IPS-NIHi7 (cell line): ENCODE data around the gene ZNF622.

ENCODE experiments used
- DNase-seq: peaks from one replicate; pipeline ENCODE4 v3.0.0; 2012; ENCODE audit warnings: mixed read lengths; ENCODE audit errors: extremely low spot score

ZNF622 gene, protein sequence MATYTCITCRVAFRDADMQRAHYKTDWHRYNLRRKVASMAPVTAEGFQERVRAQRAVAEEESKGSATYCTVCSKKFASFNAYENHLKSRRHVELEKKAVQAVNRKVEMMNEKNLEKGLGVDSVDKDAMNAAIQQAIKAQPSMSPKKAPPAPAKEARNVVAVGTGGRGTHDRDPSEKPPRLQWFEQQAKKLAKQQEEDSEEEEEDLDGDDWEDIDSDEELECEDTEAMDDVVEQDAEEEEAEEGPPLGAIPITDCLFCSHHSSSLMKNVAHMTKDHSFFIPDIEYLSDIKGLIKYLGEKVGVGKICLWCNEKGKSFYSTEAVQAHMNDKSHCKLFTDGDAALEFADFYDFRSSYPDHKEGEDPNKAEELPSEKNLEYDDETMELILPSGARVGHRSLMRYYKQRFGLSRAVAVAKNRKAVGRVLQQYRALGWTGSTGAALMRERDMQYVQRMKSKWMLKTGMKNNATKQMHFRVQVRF

DNA sequence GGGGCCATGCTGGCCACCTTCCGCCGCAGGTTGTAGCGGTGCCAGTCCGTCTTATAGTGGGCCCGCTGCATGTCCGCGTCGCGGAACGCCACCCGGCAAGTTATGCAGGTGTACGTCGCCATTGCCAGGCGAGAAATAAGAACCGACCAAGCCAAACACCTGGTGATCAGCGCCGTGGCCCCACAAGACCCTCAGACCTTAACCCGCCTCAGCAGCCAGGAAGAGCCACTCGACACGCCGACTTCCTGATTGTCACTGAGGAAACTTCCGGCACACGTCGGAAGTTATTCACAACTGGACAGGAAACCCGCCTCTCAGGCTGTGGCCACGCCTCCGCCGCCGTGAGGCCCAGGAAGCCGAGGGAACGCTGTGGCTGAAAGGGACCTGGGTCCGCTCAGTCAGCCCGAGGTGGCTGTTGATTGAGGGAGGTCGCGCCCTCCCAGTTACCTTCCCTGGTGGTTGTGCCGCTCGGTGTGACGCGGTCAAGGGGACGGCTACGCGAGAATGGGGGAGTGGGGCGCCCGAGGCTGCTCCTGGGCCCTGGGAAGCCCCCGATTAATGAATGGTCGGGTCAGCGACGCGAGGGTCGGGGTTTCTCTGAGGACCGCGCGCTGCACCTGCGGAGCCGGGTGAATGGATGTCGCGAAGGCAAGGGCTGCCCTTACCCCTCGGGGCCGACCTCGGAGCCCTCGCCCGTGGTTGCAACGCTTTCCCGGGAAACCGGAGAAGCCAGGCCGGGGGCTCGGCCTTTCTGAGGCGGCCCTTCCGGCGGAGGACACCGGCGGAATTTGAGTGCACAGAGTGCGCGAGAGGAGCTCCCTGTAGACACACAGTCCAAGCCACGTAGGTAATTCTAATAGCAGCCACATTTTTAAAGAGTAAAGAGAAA, at the start of gene ZNF622:
TSS of gene ZNF622 (minus strand) at position 257 of the 889 bp plus-strand sequence. CDS start at position 122, 135 bp downstream.
- DNase-seq = peak; percentile 90

DNA sequence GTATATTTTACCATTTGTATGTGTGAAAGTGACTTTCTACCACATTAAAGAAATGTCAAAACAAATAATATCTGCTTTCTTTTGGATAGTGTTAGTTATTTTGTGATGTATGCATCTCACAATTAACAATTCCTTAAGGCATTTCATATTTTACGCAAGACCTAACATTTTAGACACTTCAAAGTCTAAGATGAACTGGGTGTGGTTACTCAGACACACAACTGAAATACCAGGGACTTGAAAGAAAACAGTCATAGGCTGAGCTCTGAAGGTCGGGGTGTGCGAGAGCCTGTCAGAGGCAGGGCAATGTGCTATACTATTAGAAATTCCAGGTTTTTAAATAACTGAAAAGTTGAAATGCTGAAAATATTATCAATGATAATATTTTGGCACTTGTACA, 44.5 kb upstream of the ZNF622 start:
- DNase-seq = no peak

DNA sequence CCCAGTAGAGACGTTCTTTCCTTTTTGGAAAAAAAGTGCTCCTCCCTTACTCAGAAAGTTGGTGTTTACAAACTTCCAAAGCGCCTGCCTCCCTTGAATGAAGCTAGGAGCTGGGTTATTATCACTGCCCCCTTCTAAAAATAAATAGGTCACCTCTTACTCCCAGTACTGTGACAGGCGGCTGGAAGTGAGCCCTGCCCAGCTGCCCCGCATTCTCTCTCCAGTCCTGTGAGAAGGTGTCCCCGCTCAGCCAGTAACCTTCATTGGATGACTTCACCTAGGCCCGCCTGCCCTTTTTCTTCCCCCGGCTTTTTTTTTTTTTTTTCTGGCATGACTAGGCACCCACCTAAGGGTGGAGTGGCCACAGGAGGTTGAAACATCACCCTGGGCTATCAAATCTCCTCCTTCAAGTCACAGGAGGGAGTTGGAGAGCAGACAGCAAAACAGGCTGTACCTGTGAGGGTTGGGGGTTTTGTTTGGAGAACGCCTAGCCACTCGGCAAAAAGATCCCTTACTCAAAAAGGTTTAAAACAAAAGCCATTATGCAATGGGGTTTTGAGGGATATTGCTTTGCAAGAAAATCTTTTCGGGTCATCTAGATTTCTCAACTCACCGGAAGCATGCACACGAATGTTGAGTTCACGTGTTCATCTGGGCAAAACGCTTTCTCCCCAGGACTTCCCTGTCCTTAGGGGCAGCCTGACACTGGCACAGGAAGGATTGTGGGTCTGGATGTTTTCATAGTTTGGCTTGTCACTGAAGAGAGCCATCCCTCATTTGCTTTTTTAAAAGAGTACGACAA, 43.3 kb upstream of the ZNF622 start:
- peak; percentile 63 for DNase-seq

DNA sequence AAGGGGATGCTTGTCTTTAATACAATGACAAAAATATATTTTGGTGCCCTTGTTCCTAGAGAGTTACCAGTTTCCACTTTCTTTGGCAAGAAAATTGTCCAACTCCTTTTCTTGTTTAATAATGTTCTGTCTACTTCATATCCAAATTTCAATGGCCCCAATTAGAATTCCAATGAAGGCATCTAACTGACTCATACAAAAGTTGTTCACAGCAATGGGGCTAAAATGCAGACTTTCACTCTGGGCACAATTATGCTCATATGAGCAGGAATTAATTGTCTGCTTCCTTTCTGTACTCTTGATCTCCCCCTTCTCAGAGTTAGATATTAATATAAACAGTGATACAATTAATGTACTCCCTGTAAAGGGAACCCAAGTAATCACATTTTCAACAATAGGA, 42.1 kb upstream of the ZNF622 start:
- no peak for DNase-seq

DNA sequence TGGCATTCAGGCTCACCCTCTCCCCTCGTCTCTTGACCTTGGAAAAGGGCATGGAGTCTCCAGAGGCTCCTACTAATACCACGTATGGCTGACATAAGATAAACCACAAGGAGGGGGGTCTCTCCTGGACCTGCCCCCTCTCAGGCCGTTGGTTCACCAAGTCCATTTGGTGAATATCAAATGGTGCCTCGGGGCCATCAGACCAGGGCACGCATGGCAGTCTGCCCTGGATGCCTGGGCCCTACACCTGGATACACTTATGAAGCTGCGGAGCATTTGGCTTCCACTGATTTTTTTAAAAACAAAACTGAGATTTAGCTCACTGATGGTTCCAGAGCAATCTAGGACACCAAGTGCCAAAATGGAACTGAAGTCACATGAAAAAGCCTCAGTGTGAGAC, 40.3 kb upstream of the ZNF622 start:
- no peak for DNase-seq

DNA sequence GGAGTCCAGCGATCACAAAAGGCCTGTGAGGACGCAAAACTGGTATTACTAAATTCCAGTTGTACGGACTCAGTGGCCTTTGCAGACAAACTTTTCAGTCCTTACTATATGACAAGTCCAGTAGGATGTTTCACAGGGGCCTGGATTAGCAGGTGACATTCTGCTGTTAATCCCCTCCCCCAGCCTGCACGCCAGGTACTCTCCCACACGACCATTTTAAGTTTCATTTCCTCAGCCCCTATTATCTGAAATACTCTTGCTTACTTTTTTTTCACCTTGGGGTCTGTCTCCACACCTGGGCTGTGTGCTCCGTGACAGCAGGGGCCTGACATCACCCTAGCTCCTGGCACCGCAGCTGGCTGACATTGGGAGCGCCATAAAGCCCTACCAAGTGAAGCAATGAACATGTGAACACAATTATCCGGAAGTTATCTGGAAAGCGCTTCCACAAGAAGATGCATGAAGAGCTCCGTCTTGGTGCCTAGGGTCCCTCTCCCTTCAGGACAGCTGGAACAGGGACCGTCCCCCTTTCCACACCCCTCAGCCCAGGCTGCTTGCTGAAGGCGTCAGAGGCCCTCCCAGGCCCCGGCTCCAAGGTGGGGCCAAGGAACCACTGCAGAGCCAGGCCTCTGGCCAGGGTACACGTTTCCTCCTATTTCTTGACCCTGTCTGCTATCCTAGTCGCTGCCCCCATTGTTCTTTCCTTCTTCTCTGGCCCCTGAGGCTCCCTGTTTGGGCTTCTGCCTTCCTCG, 39.7 kb upstream of the ZNF622 start:
- DNase-seq = no peak

DNA sequence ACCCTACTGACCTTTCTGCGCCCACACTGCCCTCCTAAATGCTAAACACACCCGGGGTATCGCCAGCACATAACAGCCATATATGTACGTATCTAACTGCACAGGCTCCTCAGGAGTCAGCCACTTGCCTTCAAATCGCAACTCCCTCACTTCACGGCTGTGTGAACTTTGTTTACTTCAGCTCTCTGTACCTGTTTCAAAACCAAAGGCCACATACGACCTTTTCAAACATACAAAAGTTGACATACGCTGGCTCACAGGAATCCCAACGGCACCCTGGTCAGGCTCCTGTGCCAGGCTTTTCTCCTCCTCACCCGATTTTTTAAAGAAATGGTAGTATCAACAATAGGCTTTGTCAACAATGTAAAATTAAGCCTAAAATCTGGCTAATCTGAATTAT, 39.0 kb upstream of the ZNF622 start:
- DNase-seq = no peak

DNA sequence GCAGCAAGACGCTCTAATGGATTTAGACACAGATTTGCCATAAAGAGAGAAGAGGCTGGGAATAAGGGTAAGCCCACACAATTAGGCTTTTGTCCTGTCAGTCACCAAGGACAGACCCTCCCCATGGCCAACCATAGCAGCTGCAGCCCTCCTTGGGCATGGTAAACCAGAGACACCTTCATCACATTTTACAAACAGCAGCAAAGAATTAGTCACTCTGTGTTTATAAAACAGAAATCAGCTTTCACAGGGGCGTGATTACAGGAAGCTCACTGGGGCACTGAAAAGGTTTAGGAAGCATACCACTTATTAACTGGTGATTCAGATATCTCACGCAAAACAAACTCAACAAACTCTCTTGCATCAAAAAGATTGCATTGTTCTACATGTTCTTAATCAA, 37.3 kb upstream of the ZNF622 start:
- DNase-seq = no peak

DNA sequence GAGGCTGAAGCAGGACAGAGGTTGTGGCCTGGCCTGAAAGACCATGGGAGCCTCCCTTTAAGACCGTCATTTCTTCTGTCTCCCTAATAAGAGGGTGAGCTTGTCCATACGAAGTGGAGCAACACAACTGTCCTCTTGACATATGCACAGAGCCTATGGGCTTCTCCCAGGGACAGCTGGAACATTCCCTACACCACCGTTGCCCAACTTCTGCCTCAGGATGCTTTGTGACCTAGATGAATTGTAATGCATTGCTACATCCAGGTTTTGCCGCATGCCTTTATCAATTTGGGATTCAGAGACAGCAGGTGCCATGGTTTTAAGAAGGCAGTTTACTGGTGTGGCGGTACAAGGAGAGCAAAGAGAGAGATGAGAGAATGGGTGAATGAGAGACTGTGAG, 34.4 kb upstream of the ZNF622 start:
- no peak for DNase-seq

DNA sequence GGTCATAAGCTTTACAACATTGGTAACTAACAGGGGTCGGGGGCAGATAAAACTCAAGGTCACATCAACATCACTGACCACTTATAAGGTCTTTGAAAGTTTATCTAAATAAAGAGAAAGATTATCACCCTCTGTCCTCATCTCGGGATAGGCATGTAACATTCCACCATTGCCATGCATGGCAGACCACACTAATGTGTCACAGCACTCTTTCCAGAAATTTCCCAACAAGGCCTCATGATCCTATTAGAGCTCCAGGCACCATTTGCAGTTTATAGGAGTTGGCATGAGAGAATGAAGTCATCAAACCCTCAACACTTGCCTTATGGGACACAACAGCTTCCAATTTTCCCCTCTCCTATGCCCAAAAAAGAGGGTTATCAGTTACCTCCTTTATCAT, 31.9 kb upstream of the ZNF622 start:
- DNase-seq = no peak

DNA sequence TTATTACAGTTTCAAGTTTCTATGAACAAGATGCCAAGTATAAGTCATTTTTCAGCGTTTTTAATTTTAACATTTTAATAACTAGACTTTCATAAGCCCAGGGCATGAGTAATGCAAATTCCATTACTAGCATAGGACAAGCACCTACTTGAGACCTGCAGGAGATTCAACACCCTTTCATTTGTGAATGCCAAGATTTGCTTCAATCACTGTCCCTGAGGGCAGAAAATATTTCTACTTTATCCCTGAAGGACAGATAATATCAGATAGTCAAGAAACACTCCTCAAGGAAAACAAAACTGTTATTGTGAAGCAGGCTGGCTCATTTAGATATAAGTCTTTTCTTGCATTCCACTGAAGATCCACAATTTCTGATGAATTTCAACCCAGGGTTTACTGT, 27.7 kb upstream of the ZNF622 start:
- DNase-seq = no peak

DNA sequence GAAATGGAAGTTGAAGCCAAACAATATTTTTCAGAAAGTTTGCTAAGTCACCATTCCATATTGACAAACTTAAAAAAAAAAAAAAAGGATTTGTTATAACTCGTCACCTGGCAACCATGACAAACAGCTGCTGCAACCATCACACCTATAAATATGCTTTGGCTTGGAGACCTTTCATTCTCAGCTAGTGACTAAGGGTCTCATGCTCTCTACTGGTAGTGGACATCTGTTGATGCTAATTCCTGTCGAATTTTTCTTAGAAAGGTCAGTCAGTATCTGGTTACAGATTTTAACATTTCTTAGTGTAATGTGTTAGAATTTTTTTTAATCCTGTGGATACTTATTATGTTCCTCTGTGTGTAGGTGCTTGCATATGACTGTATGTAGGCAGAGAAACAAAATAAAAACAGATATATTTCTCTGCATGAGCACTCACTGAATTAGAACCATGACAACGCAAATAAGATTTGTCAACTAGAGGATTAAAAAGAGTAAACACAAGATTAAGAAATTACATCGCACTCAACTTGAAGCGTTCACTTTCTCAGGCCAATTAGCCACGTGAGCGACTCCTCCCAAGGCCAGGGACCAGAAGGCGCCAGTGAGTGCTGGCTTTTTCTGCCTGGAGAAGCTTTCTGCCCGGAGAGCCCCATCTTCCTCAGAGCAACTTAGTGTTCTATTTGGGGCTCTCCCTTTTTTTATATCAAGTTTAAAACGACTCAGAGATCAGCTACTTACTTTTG, 27.0 kb upstream of the ZNF622 start:
- DNase-seq = no peak

DNA sequence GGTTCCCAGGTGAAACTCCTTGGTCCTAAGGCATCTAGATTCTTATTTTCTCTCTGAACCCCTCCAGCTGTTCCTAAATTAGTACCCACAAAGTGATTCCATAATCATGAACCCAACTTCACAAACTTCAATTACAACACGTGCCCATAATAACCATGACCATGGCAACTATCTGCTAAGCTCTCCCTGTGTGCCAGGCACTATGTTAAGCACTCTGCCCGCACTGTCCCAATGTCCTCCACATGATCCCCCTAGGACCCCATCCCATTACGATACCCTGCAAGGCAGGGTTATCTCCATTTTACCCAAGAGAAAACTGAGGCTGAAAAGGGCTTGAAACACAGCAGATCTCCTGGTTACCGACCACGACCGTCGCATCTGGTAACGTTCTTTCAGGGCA, 25.3 kb upstream of the ZNF622 start:
- no peak for DNase-seq

DNA sequence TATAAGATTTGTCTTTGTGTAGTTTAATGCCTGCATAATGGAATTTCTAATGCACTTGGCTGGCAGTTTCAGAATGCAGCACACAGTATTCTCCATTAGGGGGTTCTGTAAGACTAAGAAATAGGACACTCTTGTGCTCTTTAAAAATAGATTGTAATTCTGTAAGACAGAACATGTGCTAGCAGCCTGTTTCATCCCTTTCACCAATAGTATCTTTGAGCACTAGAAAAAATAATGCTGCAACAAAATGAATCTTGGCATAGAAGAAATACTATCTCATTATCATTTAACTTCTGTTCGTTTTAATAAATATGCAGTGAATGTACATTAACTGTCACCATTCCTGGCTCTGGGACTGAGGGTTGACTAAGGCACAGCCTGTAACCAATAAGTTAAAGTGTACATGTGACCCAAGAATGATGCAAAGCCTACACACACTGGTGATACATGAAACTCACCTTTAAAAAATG, 23.8 kb upstream of the ZNF622 start:
- DNase-seq = peak; percentile 48

DNA sequence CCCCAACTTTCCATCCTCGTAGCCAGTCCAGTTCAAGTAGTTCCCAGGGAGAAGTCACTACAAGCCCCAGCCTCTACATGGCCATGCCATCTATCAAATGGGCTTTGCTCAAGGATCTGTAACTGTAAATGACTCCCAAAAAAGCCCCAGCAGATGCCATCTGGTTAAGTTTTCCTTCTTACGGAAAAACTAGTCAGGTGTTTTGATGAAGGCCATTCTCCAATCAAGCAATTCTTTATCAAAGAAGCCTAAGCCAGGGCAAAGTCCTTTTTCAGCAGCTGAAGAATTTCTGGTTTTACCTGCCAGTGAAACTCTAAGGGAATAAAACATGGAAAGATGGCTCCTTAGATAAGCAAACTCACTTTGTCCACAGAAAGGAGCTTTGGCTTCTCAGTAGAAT, 21.9 kb upstream of the ZNF622 start:
- DNase-seq = no peak

DNA sequence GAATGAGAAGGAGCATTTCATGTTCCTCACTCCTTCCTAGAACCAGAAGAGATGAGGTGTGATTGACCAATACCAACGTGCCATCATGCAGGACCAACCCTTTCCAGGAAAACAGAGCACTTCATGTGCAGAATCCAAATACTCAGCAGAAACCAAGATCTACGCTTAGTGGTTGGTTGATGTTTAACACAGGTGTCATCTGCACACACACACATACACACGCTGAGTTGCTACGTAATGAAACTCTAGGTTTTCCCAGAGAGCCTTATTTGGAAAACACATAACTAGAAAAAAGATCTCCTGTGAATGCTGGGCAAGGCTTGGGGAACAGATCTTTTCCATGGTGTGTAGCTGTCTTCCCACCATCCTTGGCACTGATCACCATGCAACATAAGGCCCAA, 21.1 kb upstream of the ZNF622 start:
- no peak for DNase-seq

DNA sequence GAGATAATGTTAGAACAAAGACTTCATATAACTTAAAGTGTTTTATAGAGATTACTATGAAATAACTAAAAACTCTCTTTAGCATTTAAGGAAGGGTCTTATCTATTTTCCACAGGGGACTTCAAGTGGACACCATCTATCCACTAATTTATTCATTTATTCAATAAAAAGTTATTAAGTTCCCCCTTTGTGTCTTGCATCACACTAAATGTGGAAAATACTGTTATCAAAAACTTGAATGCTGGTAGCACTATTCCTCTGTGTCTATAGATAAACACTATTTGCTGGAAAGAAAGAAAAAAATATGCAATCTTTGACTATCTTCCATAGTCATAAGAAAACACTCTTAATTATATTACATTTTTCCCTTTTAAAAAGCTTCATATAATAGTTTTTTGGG, 20.1 kb upstream of the ZNF622 start:
- DNase-seq = no peak

DNA sequence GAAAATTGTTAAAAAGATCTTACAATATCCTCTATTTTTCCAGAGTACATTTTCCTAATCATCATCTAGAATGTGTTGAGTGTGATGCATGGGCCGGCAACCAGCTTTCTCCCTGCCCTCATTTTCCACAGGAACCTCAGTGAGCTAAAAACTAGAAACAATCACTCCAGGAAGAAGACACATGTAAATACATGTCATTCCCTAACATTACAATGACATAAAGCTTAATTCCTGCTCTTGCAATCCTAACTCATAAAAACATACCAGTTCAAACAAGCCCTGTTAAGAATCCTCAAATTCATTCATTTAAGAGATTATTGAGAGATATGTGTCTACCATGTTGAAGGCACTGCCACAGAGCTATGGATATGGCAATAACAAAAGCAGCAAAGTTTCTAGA, 18.5 kb upstream of the ZNF622 start:
- no peak for DNase-seq

DNA sequence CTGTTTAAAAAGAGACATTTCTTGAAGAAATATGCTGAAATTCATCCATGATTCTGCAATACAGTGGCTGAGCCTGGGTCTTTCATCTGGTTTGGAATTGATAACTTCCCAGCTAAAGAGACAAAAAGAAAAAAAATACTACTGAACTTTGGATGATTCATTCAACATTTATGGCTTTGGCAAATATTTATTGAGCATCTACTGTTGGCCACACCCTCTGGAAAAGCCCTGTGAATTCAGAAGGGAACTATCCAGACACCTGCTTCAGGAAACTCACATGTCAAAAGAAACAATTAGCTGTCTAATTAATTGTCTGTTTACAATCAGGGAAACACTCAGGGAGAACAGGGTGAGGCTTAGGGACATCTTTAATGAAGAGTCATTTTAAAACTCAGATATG, 17.8 kb upstream of the ZNF622 start:
- DNase-seq = no peak

DNA sequence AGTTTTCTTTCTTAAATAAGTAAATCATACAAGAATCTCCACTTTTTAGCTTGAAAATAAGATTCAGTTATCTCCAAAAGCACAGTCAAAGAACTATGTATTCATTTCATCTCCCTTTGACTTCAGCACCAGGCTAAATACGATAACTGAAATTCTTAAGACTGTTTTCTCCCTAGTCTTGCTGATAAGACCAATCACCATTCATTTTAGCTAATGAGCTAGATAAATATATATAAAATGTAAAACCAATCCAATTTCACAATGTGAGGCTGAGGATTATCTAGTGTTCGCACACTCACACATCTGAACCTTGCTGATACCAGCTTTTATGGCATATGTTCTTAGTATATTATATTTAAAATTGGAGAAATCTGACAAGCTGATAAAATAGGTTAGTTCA, 17.3 kb upstream of the ZNF622 start:
- no peak for DNase-seq
